Smooth muscle cell (in vitro differentiated cells): ENCODE results near the gene LRMDA. TPM values are rescaled to one million over a fixed set of nuclear protein-coding genes. Genes with fewer than 3 reads are reported as not detected.

Source experiments
- DNase-seq: peaks from one replicate; lab custom pipeline; 2025; ENCODE audit not compliant: unreplicated experiment; lab: John Stamatoyannopoulos, UW
- H2AFZ ChIP-seq: fragments of 200-600 bp; sonication (generic); 2 replicates; pipeline ENCODE4 v1.6.0; 2016; ENCODE audit warnings: antibody characterized with exemption, low read depth, mild to moderate bottlenecking
- H3F3A ChIP-seq: fragments of 200-600 bp; sonication (generic); 2 replicates; pipeline ENCODE4 v1.6.0; 2017; ENCODE audit warnings: antibody characterized with exemption, low read depth
- H3K27ac ChIP-seq: fragments of 200-600 bp; sonication (generic); 2 replicates; pipeline ENCODE4 v1.5.1; 2016; ENCODE audit warnings: low read depth, mild to moderate bottlenecking
- H3K27me3 ChIP-seq: fragments of 200-600 bp; sonication (generic); 2 replicates; pipeline ENCODE4 v1.6.1; 2016; ENCODE audit warnings: low read depth, mild to moderate bottlenecking
- H3K36me3 ChIP-seq: fragments of 200-600 bp; sonication (generic); 2 replicates; pipeline ENCODE4 v1.5.1; 2016; ENCODE audit warnings: low read depth
- H3K4me1 ChIP-seq: fragments of 200-600 bp; sonication (generic); 2 replicates; pipeline ENCODE4 v1.5.1; 2016; ENCODE audit warnings: low read depth
- H3K4me2 ChIP-seq: fragments of 200-600 bp; sonication (generic); 2 replicates; pipeline ENCODE4 v1.6.0; 2016; ENCODE audit warnings: mild to moderate bottlenecking
- H3K4me3 ChIP-seq: fragments of 200-600 bp; sonication (generic); 2 replicates; pipeline ENCODE4 v1.5.1; 2016; ENCODE audit warnings: mild to moderate bottlenecking
- H3K79me2 ChIP-seq: fragments of 200-600 bp; sonication (generic); 2 replicates; pipeline ENCODE4 v1.6.0; 2016; ENCODE audit warnings: low read depth, mild to moderate bottlenecking
- H3K9ac ChIP-seq: fragments of 200-600 bp; sonication (generic); 2 replicates; pipeline ENCODE4 v1.6.0; 2016; ENCODE audit warnings: low read depth
- H3K9me3 ChIP-seq: fragments of 200-600 bp; sonication (generic); replicated peaks from 2 replicates; pipeline ENCODE4 v1.5.1; 2016; ENCODE audit warnings: low read depth
- H4K20me1 ChIP-seq: fragments of 200-600 bp; sonication (generic); 2 replicates; pipeline ENCODE4 v1.6.0; 2016; ENCODE audit warnings: low read depth
- WGBS: methylation state at CpG from one replicate; pipeline ENCODE4 v1.1.7; 2016; ENCODE audit warnings: low lambda C conversion rate; 5-methylcytosine and 5-hydroxymethylcytosine counted together
- polyA plus RNA-seq: library from polyadenylated mRNA; unstranded; fragments of >200 nt; fragmentation: Nextera tagmentation; extraction: Ambion mirVana; gene quantifications from 2 replicates; pipeline ENCODE4 v1.2.1, GENCODE V29; 2016
- total RNA-seq: library from RNA; depleted of rRNA; stranded (reverse); fragments of >200 nt; gene quantifications from 2 replicates; pipeline ENCODE4 v1.2.3, GENCODE V29; 2014
- TF ChIP-seq, protein P1 (sequence below): fragments of 200-600 bp; sonication (generic); IDR thresholded peaks from 2 replicates; pipeline ENCODE4 v1.5.1; 2017; ENCODE audit warnings: borderline replicate concordance, mild to moderate bottlenecking, antibody characterized with exemption; ENCODE audit not compliant: insufficient read depth, poor library complexity, severe bottlenecking

The LRMDA gene
- total and polyA plus RNA-seq, 2 experiments from 2014 or later = 1.5 to 1.6 TPM

DNA sequence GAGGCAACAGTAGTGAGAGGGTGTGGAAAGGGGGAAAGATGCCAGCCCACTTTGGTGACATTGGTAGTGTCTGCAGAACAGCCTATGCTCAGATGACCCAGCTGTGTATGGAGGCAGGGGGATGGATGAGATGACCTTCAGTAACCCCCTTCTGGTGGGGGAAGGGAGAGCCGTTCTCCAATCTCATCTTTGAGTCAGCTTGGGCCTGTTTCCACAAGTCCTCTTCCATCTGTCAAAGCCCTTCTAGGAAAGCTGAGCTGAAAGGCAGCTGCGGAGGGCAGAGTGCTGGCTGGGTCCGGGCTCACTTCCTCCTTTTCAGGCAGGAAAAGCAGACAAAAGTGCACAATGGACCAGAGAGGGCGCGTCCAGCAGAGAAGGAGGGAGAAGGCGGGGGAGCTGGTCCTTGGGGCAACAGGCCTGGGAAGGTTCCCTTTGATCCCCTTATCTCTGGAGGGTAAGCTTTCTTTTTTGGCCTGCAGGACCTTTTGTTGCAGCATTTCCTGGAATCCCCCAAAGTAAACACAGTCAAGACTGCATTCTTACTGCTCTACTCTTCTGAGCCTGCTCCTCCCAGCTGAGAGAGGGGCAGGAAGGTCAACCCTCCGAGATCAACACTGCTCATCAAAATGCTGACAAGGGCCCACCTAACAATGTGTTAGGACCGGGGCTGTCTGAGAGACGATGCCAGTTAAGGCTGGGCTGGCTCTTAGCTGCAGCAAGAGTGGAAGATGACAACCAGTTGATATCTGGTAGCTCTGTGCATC, 1.2 kb upstream of the LRMDA start:
- Histone ChIP-seq H3K9ac (no peak overlapping the region), H3K4me1 (peaks cover 16% of the 10 kb centered on the region), H2AFZ (peak overlapping the region; percentile 56), H3F3A (peaks cover 15% of the 10 kb centered on the region), H4K20me1 (no peaks in the 10 kb centered on the region), H3K27ac (no peak overlapping the region), H3K4me2 (peak overlapping the region; percentile 34), H3K9me3 (no peaks in the 10 kb centered on the region), H3K79me2 (no peaks in the 10 kb centered on the region), H3K27me3 (peaks cover 4% of the 10 kb centered on the region), H3K36me3 (no peaks in the 10 kb centered on the region), H3K4me3 (no peak overlapping the region)
- TF ChIP-seq, protein P1, sequence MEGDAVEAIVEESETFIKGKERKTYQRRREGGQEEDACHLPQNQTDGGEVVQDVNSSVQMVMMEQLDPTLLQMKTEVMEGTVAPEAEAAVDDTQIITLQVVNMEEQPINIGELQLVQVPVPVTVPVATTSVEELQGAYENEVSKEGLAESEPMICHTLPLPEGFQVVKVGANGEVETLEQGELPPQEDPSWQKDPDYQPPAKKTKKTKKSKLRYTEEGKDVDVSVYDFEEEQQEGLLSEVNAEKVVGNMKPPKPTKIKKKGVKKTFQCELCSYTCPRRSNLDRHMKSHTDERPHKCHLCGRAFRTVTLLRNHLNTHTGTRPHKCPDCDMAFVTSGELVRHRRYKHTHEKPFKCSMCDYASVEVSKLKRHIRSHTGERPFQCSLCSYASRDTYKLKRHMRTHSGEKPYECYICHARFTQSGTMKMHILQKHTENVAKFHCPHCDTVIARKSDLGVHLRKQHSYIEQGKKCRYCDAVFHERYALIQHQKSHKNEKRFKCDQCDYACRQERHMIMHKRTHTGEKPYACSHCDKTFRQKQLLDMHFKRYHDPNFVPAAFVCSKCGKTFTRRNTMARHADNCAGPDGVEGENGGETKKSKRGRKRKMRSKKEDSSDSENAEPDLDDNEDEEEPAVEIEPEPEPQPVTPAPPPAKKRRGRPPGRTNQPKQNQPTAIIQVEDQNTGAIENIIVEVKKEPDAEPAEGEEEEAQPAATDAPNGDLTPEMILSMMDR = no peak
- WGBS = 23% methylated on average over 9 of the region's 9 CpGs
- no peak for DNase-seq

DNA sequence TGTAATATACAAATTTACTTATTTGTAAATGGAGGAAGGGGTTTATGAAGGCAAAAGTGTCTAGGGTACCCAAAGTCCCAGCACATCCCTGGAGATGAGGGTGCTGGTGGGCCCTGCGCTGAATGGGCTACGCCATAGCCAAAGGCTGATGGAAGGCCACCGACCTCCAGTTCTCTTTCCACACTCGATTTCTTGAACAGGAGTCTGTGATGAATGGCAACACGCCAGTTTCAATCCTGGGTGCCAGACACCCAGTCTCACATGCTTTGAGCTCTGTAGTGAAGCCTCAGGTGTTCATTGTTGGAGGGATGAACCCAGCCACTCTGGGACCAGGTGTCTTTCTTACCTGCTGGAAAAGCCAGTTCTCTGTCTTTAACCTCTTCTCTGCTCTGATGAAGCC, 752 bp downstream of the LRMDA start:
- peak overlapping the region; percentile 84 for H3K4me2 ChIP-seq
- peaks cover 4% of the 10 kb centered on the region for H3K27me3 ChIP-seq
- no peaks in the 10 kb centered on the region for H3K9me3 ChIP-seq
- peaks cover 15% of the 10 kb centered on the region for H3F3A ChIP-seq
- H3K4me1 ChIP-seq = peaks cover 25% of the 10 kb centered on the region
- no peaks in the 10 kb centered on the region for H3K36me3 ChIP-seq
- no peak overlapping the region for H3K4me3 ChIP-seq
- no peaks in the 10 kb centered on the region for H4K20me1 ChIP-seq
- TF ChIP-seq, protein P1 = no peak
- WGBS = 89% methylated on average over 5 of the region's 5 CpGs
- no peak for DNase-seq
- H3K79me2 ChIP-seq = no peaks in the 10 kb centered on the region
- no peak overlapping the region for H3K27ac ChIP-seq
- no peak overlapping the region for H2AFZ ChIP-seq
- H3K9ac ChIP-seq = no peak overlapping the region

DNA sequence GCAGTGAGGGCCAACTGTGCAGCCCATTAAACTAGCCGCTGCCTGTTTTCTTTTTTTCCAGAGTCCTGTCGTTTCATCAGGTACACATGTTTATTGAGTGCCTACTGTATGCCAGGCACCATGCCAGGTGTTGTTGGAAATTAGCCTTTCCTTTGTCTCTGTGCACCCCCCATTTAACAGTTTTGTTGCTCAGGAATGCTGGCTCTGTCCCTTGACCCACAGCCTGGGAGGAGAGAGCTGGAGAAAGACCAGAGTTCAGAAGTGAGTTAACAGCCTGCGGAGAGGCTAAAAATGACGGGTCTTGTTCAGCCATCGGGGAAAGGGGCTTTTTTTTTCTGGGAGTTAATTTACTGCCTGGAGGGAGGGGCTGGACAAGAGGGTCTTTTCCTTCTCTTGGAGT, 1.3 kb downstream of the LRMDA start:
- TF ChIP-seq, protein P1 = no peak
- WGBS = 46% methylated on average over 5 of the region's 5 CpGs
- Histone ChIP-seq H3K9me3 (no peaks in the 10 kb centered on the region), H3K4me3 (no peak overlapping the region), H3K4me1 (peaks cover 25% of the 10 kb centered on the region), H3K79me2 (no peaks in the 10 kb centered on the region), H4K20me1 (no peaks in the 10 kb centered on the region), H3K4me2 (no peak overlapping the region), H3K36me3 (no peaks in the 10 kb centered on the region), H3F3A (peaks cover 15% of the 10 kb centered on the region), H2AFZ (no peak overlapping the region), H3K27ac (no peak overlapping the region), H3K9ac (no peak overlapping the region), H3K27me3 (peaks cover 4% of the 10 kb centered on the region)
- no peak for DNase-seq

DNA sequence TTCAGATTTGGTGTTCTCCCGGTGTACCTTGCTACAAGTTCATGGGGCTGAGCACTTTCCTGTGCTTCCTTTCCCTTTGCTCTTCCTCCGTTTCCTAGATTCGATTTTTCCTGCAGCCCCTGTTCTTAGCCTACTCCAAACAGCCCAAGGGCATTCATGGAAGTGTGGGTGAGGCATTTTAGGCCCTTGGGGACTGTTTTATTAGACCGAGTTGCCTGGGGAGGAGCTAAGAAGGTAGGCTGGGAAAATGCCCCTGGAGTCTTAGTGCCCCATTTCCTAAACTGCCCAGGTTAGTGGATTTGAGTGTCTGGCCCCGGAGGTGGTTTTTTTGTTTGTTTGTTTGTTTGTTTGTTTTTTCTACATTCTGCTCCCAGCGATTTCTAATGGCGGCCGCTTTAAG, 1.8 kb downstream of the LRMDA start:
- peaks cover 4% of the 10 kb centered on the region for H3K27me3 ChIP-seq
- TF ChIP-seq, protein P1 = no peak
- H3K9ac ChIP-seq = no peak overlapping the region
- DNase-seq = no peak
- H3K36me3 ChIP-seq = no peaks in the 10 kb centered on the region
- no peak overlapping the region for H2AFZ ChIP-seq
- no peaks in the 10 kb centered on the region for H4K20me1 ChIP-seq
- no peaks in the 10 kb centered on the region for H3K9me3 ChIP-seq
- 41% methylated on average over 8 of the region's 8 CpGs for WGBS
- H3K79me2 ChIP-seq = no peaks in the 10 kb centered on the region
- peaks cover 25% of the 10 kb centered on the region for H3K4me1 ChIP-seq
- H3K27ac ChIP-seq = no peak overlapping the region
- no peak overlapping the region for H3K4me3 ChIP-seq
- H3K4me2 ChIP-seq = no peak overlapping the region
- H3F3A ChIP-seq = peaks cover 15% of the 10 kb centered on the region
